GM18909 (cell line): ENCODE measurements around the gene PLD4.
"Not testable (repeated sequence)": the region's sequence is repeated elsewhere in the genome, so short reads cannot be mapped to it uniquely, and the experiment has no call there.

Source experiments
- ATAC-seq: cut with Tn5 transposase; IDR thresholded peaks from one replicate; pipeline ENCODE4 v1.9.1; 2021; ENCODE audit warnings: mild to moderate bottlenecking; ENCODE audit not compliant: unreplicated experiment, poor library complexity

PLD4 gene, protein sequence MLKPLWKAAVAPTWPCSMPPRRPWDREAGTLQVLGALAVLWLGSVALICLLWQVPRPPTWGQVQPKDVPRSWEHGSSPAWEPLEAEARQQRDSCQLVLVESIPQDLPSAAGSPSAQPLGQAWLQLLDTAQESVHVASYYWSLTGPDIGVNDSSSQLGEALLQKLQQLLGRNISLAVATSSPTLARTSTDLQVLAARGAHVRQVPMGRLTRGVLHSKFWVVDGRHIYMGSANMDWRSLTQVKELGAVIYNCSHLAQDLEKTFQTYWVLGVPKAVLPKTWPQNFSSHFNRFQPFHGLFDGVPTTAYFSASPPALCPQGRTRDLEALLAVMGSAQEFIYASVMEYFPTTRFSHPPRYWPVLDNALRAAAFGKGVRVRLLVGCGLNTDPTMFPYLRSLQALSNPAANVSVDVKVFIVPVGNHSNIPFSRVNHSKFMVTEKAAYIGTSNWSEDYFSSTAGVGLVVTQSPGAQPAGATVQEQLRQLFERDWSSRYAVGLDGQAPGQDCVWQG

GRCh38 chr14:104924421-104925213, at the start of gene PLD4:
Gene PLD4, plus strand, starts transcription at chr14:104924879. Its CDS starts 2,262 bp downstream, at chr14:104927141.
- no peak for ATAC-seq

- no peak for ATAC-seq
These were observed 49.3 kb upstream of the PLD4 start for GRCh38 chr14:104875412-104875751.

DNA sequence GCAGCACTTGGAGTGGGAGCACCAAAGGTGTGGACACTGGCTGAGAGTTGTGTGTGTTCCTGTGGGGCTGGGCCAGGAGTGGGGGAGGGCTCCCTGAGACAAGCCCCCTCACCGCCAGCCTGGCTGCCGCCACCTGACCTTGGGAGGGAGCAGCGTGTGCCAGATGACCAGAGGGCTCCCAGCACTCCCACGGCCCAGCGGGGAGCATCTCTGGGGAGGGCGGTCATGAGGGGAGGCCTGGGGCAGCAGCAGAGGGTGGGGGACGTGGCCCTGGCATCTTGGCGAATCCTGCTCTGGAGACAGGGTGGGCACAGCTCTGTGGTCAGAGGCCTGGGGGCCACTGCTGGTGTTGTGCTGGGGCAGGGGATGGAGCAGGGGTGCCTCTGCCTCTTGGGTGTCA, 48.9 kb upstream of the PLD4 start:
- no peak for ATAC-seq

DNA sequence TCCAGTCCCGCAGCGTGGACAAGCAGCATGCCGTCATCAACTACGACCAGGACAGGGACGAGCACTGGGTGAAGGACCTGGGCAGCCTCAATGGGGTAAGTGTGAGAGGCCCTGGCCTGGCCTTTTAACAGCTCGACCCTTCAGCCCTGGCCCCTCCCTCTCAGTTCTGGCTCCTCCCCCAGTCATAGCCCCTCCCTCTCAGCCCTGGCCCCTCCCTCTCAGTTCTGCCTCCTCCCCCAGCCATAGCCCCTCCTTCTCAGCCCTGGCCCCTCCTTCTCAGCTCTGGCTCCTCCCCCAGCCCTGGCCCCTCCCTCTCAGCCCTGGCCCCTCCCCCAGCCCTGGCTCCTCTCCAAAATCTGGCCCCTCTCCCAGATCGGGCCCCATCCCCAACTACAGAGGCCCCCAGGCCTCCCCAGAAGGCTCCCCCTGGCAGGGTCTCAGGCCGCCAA, 48.4 kb upstream of the PLD4 start:
- no peak for ATAC-seq

DNA sequence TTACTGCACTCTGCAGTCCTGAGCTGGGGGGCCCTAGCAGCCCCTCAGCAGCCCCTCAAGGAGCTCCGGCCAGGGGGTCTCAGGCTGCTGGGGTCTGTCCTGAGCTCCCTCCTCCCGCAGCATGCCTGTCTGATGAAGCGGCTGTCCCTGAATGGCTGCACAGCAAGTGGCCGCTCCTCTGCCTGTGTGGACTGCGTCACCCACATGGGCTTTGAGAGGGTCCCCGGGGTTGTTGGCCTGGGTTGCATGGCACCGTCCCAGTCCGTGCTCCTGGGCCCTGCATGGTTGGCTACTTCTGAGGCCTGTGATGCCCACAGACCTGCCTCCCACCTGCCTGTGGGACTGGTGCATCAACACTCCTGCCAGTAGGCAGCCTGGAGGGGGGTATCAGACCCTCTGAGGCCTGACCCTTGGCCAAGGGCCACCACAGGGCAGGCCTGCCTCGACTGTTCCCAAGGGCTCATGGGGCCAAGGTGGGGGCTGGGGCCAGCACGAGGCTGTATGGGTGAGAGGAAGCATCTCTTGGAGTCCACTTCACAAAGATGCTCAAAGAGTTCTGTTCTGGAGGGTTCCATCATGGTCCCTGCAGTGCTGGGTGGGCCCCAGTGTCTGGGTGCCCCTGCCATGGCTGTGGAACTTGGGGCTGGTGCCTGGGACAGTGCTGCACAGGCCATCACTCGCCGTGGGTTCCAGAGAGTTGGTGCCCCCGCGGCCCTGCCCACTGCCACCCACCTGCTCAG, 47.4 kb upstream of the PLD4 start:
- ATAC-seq, result no peak

GRCh38 chr14:104877806-104878550, 46.7 kb upstream of the PLD4 start:
- no peak for ATAC-seq

- no peak for ATAC-seq
These were observed 46.1 kb upstream of the PLD4 start for GRCh38 chr14:104878582-104878981.

GRCh38 chr14:104879201-104879982, 45.3 kb upstream of the PLD4 start:
- no peak for ATAC-seq

- ATAC-seq, result no peak
These were observed 44.6 kb upstream of the PLD4 start for GRCh38 chr14:104879983-104880565.

DNA sequence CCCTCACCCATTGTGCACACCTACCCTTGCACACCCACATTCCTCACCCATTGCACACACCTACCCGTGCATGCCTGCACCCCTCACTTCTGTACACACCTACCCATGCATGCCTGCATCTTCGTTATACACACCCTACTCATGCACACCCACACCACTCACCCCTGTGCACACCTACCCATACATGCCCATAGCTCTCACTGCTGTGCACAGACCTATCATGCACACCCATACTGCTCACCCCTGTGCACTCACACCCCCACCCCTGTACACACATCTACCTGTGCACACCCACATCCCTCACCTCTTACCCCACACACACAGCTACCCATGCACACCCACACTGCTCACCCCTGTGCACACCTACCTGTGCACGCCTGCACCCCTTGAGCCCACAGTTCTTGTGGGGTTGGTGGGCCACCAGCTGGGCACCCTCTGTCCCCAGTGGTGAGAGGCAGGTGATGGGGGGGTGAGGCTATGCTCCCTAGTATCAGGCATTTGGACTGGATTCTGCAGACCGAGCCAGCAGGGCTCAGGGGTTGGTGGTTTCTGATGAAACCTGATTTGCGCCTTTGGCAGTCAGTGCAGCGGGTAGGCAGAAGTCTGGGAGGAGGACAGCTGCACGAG, 44.0 kb upstream of the PLD4 start:
- no peak for ATAC-seq

DNA sequence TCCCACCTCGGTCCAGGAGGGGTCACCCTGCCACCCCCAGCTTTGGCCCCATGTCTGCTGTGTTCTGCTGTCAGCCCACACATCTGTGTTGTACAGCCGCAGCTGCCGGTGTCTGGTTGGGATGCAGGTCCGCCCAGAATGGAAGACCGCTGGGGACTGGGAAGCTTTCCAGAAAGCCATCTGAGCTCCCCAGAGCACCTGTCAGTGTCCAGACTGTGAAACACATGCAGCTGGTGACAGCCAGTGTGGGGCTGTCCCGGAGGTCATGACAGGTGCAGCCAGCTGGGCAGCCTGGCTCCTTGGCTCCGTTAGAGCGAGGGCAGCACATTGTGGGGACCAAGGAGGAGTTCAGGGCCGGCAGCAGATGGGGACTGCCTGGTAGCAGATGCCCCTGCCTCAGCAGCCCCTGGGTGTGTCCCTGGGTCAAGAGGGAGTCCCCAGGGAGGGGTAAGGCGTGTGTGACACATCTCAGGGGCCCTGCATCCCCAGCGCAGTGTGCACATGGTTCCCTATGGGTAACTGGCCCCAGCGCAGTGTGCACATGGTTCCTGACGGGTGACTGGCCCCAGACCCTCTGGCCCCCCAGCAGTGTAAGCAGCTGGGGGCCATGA, 43.2 kb upstream of the PLD4 start:
- ATAC-seq, result no peak

- ATAC-seq, result no peak
These were observed 42.2 kb upstream of the PLD4 start for GRCh38 chr14:104882325-104882973.

DNA sequence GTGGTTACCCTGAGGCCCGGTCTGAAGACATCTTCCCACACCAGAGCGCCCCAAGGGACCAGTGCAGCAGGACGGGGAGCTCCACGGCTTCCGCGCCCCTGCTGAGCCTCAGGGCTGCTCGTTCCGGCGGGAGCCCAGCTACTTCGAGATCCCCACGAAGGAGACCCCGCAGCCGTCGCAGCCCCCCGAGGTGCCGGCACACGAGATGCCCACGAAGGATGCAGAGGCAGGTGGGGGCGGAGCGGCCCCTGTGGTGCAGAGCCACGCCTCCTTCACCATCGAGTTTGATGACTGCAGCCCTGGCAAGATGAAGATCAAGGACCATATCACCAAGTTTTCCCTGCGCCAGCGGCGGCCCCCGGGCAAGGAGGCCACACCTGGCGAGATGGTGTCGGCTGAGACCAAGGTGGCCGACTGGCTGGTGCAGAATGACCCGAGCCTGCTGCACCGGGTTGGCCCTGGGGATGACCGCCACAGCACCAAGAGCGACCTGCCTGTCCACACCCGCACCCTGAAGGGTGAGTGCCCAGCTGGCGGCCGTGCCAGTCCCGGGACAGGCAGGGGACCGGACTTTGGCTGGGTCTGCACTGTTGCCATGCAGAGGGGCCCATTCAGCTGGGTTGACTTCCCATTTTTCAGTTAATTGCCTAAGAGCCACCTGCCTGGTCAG, 41.6 kb upstream of the PLD4 start:
- ATAC-seq, result no peak

- ATAC-seq, result no peak
These were observed 40.9 kb upstream of the PLD4 start for GRCh38 chr14:104883681-104884361.

- ATAC-seq, result not testable (repeated sequence)
These were observed 40.3 kb upstream of the PLD4 start for GRCh38 chr14:104884381-104884780.
